Measurements from ENCODE around the gene MALT1.

MALT1 gene

GRCh38 chr18:58692422-58693185 lies 21.3 kb downstream of the MALT1 start:
- peak; percentile 71 to 77 for ATAC-seq

GRCh38 chr18:58694221-58694620 lies 23.0 kb downstream of the MALT1 start:
- ATAC-seq = no peak

- no peak for ATAC-seq
Observed at GRCh38 chr18:58694720-58695468, 23.6 kb downstream of the MALT1 start.

GRCh38 chr18:58695772-58696171 lies 24.5 kb downstream of the MALT1 start:
- ATAC-seq = peak; percentile 66 to 67

GRCh38 chr18:58697146-58697545 lies 25.9 kb downstream of the MALT1 start:
- ATAC-seq = peak; percentile 37 to 44

GRCh38 chr18:58698701-58699193 lies 27.5 kb downstream of the MALT1 start:
- ATAC-seq = no peak

GRCh38 chr18:58699551-58699950 lies 28.3 kb downstream of the MALT1 start:
- ATAC-seq = no peak

GRCh38 chr18:58700209-58700608 lies 28.9 kb downstream of the MALT1 start:
- no peak for ATAC-seq

- no peak for ATAC-seq
Observed at GRCh38 chr18:58712930-58713329, 41.7 kb downstream of the MALT1 start.

- peak; percentile 59 to 62 for ATAC-seq
Observed at GRCh38 chr18:58714259-58714658, 43.0 kb downstream of the MALT1 start.

GRCh38 chr18:58714821-58715220 lies 43.6 kb downstream of the MALT1 start:
- peak; percentile 76 to 81 for ATAC-seq

GRCh38 chr18:58715540-58715939 lies 44.3 kb downstream of the MALT1 start:
- no peak for ATAC-seq

GRCh38 chr18:58716060-58716756 lies 44.9 kb downstream of the MALT1 start:
- ATAC-seq = peak; percentile 53 to 68

GRCh38 chr18:58721566-58722239 lies 50.4 kb downstream of the MALT1 start:
- peak; percentile 55 to 74 for ATAC-seq

- ATAC-seq = no peak
Observed at GRCh38 chr18:58723810-58724602, 52.7 kb downstream of the MALT1 start.

GRCh38 chr18:58726671-58727070 lies 55.4 kb downstream of the MALT1 start:
- ATAC-seq = no peak

- ATAC-seq = no peak
Observed at GRCh38 chr18:58727776-58728500, 56.7 kb downstream of the MALT1 start.

- no peak for ATAC-seq
Observed at GRCh38 chr18:58728719-58729118, 57.5 kb downstream of the MALT1 start.

GRCh38 chr18:58730618-58731017 lies 59.4 kb downstream of the MALT1 start:
- no peak for ATAC-seq

GRCh38 chr18:58732471-58732870 lies 61.2 kb downstream of the MALT1 start:
- ATAC-seq = no peak

- no peak for ATAC-seq
Observed at GRCh38 chr18:58733866-58734265, 62.6 kb downstream of the MALT1 start.

Data from activated CD4-positive, CD25-positive, alpha-beta regulatory T cell treated with anti-CD3 and anti-CD28 coated beads, Interleukin-2, amount 50 U/mL, for 24 hours (primary cell).